WTC11 (cell line): ENCODE measurements around the gene KCTD3. TPM values are rescaled to one million over a fixed set of nuclear protein-coding genes. Genes with fewer than 3 reads are reported as not detected.

ENCODE experiments used
- ATAC-seq: fragments of 200-7000 bp; cut with Tn5 transposase; 2 replicates; pipeline ENCODE4 v1.10.0; 2021; ENCODE audit warnings: mild to moderate bottlenecking, moderate library complexity
- CTCF ChIA-PET: fragments of 300-600 bp; sonication (Branson Sonifier 250); formaldehyde crosslinking; loops from one replicate; lab custom pipeline; 2021; ENCODE audit warnings: antibody characterized with exemption; lab: Charles Lee
- POLR2A ChIA-PET: fragments of 350-600 bp; sonication (Branson Sonifier 250); formaldehyde crosslinking; loops from one replicate; lab custom pipeline; 2021; ENCODE audit warnings: antibody characterized with exemption; lab: Charles Lee
- DNase-seq: peaks from one replicate; pipeline ENCODE4 v3.0.0; 2021; ENCODE audit warnings: low spot score
- H3K27ac Mint-ChIP-seq: 2 replicates; pipeline ENCODE4 v1.8.0; 2021; ENCODE audit warnings: mixed read lengths
- H3K27me3 Mint-ChIP-seq: 2 replicates; pipeline ENCODE4 v1.8.0; 2021; ENCODE audit warnings: low read depth, mild to moderate bottlenecking, moderate library complexity, mixed read lengths
- H3K36me3 Mint-ChIP-seq: 2 replicates; pipeline ENCODE4 v1.8.0; 2021; ENCODE audit warnings: mixed read lengths
- H3K4me1 Mint-ChIP-seq: 2 replicates; pipeline ENCODE4 v1.8.0; 2022; ENCODE audit warnings: mixed read lengths
- H3K4me3 Mint-ChIP-seq: 2 replicates; pipeline ENCODE4 v1.8.0; 2021; ENCODE audit warnings: mild to moderate bottlenecking, moderate library complexity, mixed read lengths
- H3K9me3 Mint-ChIP-seq: 2 replicates; pipeline ENCODE4 v1.8.0; 2021; ENCODE audit warnings: mixed read lengths
- AR ChIP-seq: fragments of 250-450 bp; sonication (Bioruptor Pico); IDR thresholded peaks from 2 replicates; pipeline ENCODE4 v1.9.0; 2021; ENCODE audit warnings: mild to moderate bottlenecking
- CBFB ChIP-seq: sonication (generic); formaldehyde crosslinking; IDR thresholded peaks from 2 replicates; pipeline ENCODE4 v1.8.1; 2022; ENCODE audit warnings: mild to moderate bottlenecking, low read depth, missing genetic modification reagents
- CDX4 ChIP-seq: fragments of 250-450 bp; sonication (Bioruptor Pico); IDR thresholded peaks from 2 replicates; pipeline ENCODE4 v1.9.0; 2021; ENCODE audit warnings: moderate library complexity, mild to moderate bottlenecking, inconsistent platforms, borderline replicate concordance
- FOXJ3 ChIP-seq: sonication (generic); formaldehyde crosslinking; IDR thresholded peaks from 2 replicates; pipeline ENCODE4 v1.9.0; 2021; ENCODE audit warnings: missing genetic modification reagents, mild to moderate bottlenecking, borderline replicate concordance
- HMGA2 ChIP-seq: fragments of 250-450 bp; sonication (Bioruptor Pico); IDR thresholded peaks from 2 replicates; pipeline ENCODE4 v1.4.0; 2021; ENCODE audit warnings: mild to moderate bottlenecking, moderate library complexity
- JUN ChIP-seq: sonication (generic); formaldehyde crosslinking; IDR thresholded peaks from 2 replicates; pipeline ENCODE4 v1.8.0; 2023; ENCODE audit warnings: mild to moderate bottlenecking, missing genetic modification reagents
- KAT7 ChIP-seq: sonication (generic); formaldehyde crosslinking; IDR thresholded peaks from 2 replicates; pipeline ENCODE4 v1.8.1; 2023; ENCODE audit warnings: missing genetic modification reagents, mild to moderate bottlenecking, borderline replicate concordance
- PREB ChIP-seq: sonication (generic); formaldehyde crosslinking; IDR thresholded peaks from 2 replicates; pipeline ENCODE4 v1.8.1; 2022; ENCODE audit warnings: mild to moderate bottlenecking, missing genetic modification reagents, moderate library complexity, borderline replicate concordance
- RORB ChIP-seq: fragments of 250-450 bp; sonication (Bioruptor Pico); IDR thresholded peaks from 2 replicates; pipeline ENCODE4 v1.9.0; 2021; ENCODE audit warnings: mild to moderate bottlenecking
- SMAD3 ChIP-seq: sonication (generic); formaldehyde crosslinking; IDR thresholded peaks from 2 replicates; pipeline ENCODE4 v1.8.0; 2022; ENCODE audit warnings: missing genetic modification reagents, mild to moderate bottlenecking, borderline replicate concordance
- SP1 ChIP-seq: sonication (generic); formaldehyde crosslinking; conservative IDR thresholded peaks from 2 replicates; pipeline ENCODE4 v1.8.1; 2022; ENCODE audit warnings: missing genetic modification reagents
- TP53 ChIP-seq: sonication (generic); formaldehyde crosslinking; IDR thresholded peaks from 2 replicates; pipeline ENCODE4 v1.8.1; 2023; ENCODE audit warnings: mild to moderate bottlenecking, missing genetic modification reagents
- ZNF671 ChIP-seq: fragments of 250-450 bp; sonication (Bioruptor Pico); IDR thresholded peaks from 2 replicates; pipeline ENCODE4 v1.8.0; 2021; ENCODE audit warnings: mild to moderate bottlenecking
- total RNA-seq: library from RNA; stranded (reverse); gene quantifications from 3 replicates; pipeline ENCODE4 v1.2.3, GENCODE V29; 2021
- TF ChIP-seq, protein P1 (sequence below): fragments of 250-450 bp; sonication (Bioruptor Pico); IDR thresholded peaks from 2 replicates; pipeline ENCODE4 v2.1.2; 2022; ENCODE audit warnings: mild to moderate bottlenecking, moderate library complexity
- TF ChIP-seq, protein P2 (sequence below): sonication (generic); formaldehyde crosslinking; IDR thresholded peaks from 2 replicates; pipeline ENCODE4 v1.8.1; 2023; ENCODE audit warnings: mild to moderate bottlenecking, missing genetic modification reagents, moderate library complexity
- TF ChIP-seq, protein P3 (sequence below): sonication (generic); formaldehyde crosslinking; IDR thresholded peaks from 2 replicates; pipeline ENCODE4 v1.8.1; 2022; ENCODE audit warnings: low read depth, missing genetic modification reagents, borderline replicate concordance

KCTD3 gene
- total RNA-seq, 1 experiment from 2014 or later: 55.6 TPM

- no peak for TF ChIP-seq CDX4 (CRISPR knock-in tag)
- no peak for TF ChIP-seq SMAD3 (CRISPR knock-in tag)
- TF ChIP-seq PREB: no peak
- TF ChIP-seq SP1: no peak
- TF ChIP-seq KAT7 (CRISPR knock-in tag): no peak
- no peak for TF ChIP-seq TP53 (CRISPR knock-in tag)
- TF ChIP-seq, protein P1, sequence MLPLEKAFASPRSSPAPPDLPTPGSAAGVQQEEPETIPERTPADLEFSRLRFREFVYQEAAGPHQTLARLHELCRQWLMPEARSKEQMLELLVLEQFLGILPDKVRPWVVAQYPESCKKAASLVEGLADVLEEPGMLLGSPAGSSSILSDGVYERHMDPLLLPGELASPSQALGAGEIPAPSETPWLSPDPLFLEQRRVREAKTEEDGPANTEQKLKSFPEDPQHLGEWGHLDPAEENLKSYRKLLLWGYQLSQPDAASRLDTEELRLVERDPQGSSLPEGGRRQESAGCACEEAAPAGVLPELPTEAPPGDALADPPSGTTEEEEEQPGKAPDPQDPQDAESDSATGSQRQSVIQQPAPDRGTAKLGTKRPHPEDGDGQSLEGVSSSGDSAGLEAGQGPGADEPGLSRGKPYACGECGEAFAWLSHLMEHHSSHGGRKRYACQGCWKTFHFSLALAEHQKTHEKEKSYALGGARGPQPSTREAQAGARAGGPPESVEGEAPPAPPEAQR (CRISPR knock-in tag): no peak
- TF ChIP-seq, protein P2, sequence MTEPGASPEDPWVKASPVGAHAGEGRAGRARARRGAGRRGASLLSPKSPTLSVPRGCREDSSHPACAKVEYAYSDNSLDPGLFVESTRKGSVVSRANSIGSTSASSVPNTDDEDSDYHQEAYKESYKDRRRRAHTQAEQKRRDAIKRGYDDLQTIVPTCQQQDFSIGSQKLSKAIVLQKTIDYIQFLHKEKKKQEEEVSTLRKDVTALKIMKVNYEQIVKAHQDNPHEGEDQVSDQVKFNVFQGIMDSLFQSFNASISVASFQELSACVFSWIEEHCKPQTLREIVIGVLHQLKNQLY (CRISPR knock-in tag): no peak
- TF ChIP-seq, all 79 proteins: peak for 0
Observed at GRCh38 chr1:215623162-215623561, 56.1 kb downstream of the KCTD3 start (continued).

GRCh38 chr1:215625949-215626348 lies 58.8 kb downstream of the KCTD3 start:
- Mint-ChIP-seq H3K9me3 (no peaks in the 10 kb centered on the region), H3K4me1 (no peaks in the 10 kb centered on the region; the same call in 1 of the 2 replicates), H3K27me3 (no peaks in the 10 kb centered on the region), H3K27ac (no peak overlapping the region), H3K36me3 (peaks cover 2% of the 10 kb centered on the region), H3K4me3 (no peak overlapping the region)
- ChIA-PET POLR2A (no interaction called here), CTCF (no interaction called here)
- ATAC-seq (no peak), DNase-seq (no peak)
- TF ChIP-seq HMGA2 (CRISPR knock-in tag): no peak
- no peak for TF ChIP-seq SP1
- TF ChIP-seq AR: no peak
- no peak for TF ChIP-seq CBFB
- TF ChIP-seq, protein P3, sequence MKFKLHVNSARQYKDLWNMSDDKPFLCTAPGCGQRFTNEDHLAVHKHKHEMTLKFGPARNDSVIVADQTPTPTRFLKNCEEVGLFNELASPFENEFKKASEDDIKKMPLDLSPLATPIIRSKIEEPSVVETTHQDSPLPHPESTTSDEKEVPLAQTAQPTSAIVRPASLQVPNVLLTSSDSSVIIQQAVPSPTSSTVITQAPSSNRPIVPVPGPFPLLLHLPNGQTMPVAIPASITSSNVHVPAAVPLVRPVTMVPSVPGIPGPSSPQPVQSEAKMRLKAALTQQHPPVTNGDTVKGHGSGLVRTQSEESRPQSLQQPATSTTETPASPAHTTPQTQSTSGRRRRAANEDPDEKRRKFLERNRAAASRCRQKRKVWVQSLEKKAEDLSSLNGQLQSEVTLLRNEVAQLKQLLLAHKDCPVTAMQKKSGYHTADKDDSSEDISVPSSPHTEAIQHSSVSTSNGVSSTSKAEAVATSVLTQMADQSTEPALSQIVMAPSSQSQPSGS (CRISPR knock-in tag): no peak
- no peak for TF ChIP-seq JUN (CRISPR knock-in tag)
- TF ChIP-seq FOXJ3: no peak
- TF ChIP-seq, protein P1 (CRISPR knock-in tag): no peak
- TF ChIP-seq RORB: no peak
- TF ChIP-seq SMAD3 (CRISPR knock-in tag): no peak
- TF ChIP-seq ZNF671 (CRISPR knock-in tag): no peak
- TF ChIP-seq, all 79 proteins: peak for 0
